Left ventricle myocardium inferior (tissue), 1 donor: ENCODE data around the gene TMED10. TPM values are rescaled to one million over a fixed set of nuclear protein-coding genes. Genes with fewer than 3 reads are reported as not detected.

Source experiments
- DNase-seq: peaks from one replicate; pipeline ENCODE4 v3.0.0-alpha.2; 2020
- H3K27ac ChIP-seq: fragments of 200-600 bp; replicated peaks from 2 replicates; pipeline ENCODE4 v1.8.0; 2021
- H3K27me3 ChIP-seq: fragments of 200-600 bp; 2 replicates; pipeline ENCODE4 v1.8.0; 2021; ENCODE audit warnings: low read depth
- H3K36me3 ChIP-seq: fragments of 200-600 bp; 2 replicates; pipeline ENCODE4 v1.8.0; 2021
- H3K4me1 ChIP-seq: fragments of 200-600 bp; 2 replicates; pipeline ENCODE4 v1.8.0; 2021
- H3K4me3 ChIP-seq: fragments of 200-600 bp; 2 replicates; pipeline ENCODE4 v1.8.0; 2021; ENCODE audit warnings: mild to moderate bottlenecking, moderate library complexity
- H3K9me3 ChIP-seq: fragments of 200-600 bp; replicated peaks from 2 replicates; pipeline ENCODE4 v1.8.0; 2021
- CTCF ChIP-seq: fragments of 200-600 bp; IDR thresholded peaks from 2 replicates; pipeline ENCODE4 v1.8.0; 2021; ENCODE audit warnings: antibody characterized with exemption, mild to moderate bottlenecking, borderline replicate concordance
- intact Hi-C: fragments of 100-400 bp; cut with micrococcal nuclease; formaldehyde crosslinking; loops from one replicate; pipeline ENCODE4 v1.11.0; 2022
- total RNA-seq: library from RNA; stranded (reverse); fragmentation: NEBNext Ultra II Directional; extraction: Animal tissue kit (Norgen Biotek cat#: 25700); gene quantifications from one replicate; pipeline ENCODE4 v1.2.1, GENCODE V29; 2021
- donor health status: DM: no; HTN: yes; CAD: no; lungs with severe emphysema.

The TMED10 gene
- total RNA-seq, 1 donor from 2014 or later: 278 TPM

GRCh38 chr14:75083271-75083670, 93.1 kb downstream of the TMED10 start:
- no peak for DNase-seq
- Histone ChIP-seq H3K4me3 (no peak overlapping the region), H3K27me3 (no peaks in the 10 kb centered on the region), H3K27ac (no peak overlapping the region), H3K36me3 (peaks cover 52% of the 10 kb centered on the region), H3K9me3 (no peaks in the 10 kb centered on the region), H3K4me1 (peaks cover 17% of the 10 kb centered on the region)
- intact Hi-C loops: loop anchor here (10.0 kb wide), 1 partner anchor 168 kb away; no protein-coding TSS in a partner anchor
- no peak for TF ChIP-seq CTCF

DNA sequence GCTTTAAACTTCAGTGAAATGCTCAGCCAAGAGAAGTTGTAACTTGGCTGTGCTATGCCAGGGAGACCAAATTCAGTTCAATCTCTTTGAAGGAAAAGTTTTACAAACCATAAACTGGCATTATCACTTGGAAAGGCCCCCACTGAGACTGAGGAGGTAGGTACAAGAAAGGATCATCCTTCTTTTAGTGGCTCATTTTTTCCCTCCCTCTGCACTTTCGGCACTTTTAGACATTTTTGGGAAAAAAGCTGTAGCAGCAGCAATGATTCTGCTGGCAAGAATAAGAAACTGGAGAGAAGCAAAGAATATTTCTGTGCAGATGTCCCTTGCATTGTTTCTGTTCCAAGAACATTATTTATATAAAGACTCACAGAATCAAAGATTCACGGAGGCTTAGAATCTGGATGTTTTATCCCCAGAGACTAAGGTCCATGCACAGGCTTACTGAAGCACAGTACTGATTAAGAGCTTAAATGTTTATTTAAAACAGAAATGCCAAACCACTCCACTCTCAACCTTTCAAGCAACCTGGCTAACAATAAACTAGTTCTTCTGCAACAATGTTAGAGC, 94.7 kb downstream of the TMED10 start:
- Histone ChIP-seq H3K27me3 (no peaks in the 10 kb centered on the region), H3K27ac (peak overlapping the region; percentile 55), H3K4me1 (peaks cover 17% of the 10 kb centered on the region), H3K9me3 (no peaks in the 10 kb centered on the region), H3K4me3 (no peak overlapping the region), H3K36me3 (peaks cover 45% of the 10 kb centered on the region)
- DNase-seq: no peak
- no peak for TF ChIP-seq CTCF
- intact Hi-C loops: loop anchor here (10.0 kb wide), 1 partner anchor 167 kb away; no protein-coding TSS in a partner anchor

Other genes with a start within 250 kb of the TMED10 start
- 4.2 TPM for gene PGF, start 221.0 kb downstream of the TMED10 start, total RNA-seq
- gene EIF2B2, start 173.7 kb downstream of the TMED10 start, total RNA-seq: 31.5 TPM
- 18.2 TPM for gene MLH3, start 125.1 kb downstream of the TMED10 start, total RNA-seq
- 14.0 TPM for gene ACYP1, start 112.6 kb downstream of the TMED10 start, total RNA-seq
- gene ZC2HC1C, start 107.0 kb downstream of the TMED10 start, total RNA-seq: 10.5 TPM
- gene NEK9, start 49.6 kb downstream of the TMED10 start, total RNA-seq: 123 TPM
- 9.7 TPM for gene FOS, start 102.2 kb upstream of the TMED10 start, total RNA-seq